Mesenchymal stem cell (in vitro differentiated cells and primary cell): ENCODE data around the gene ADPRH.

Experiments used
- DNase-seq: peaks from one replicate; pipeline ENCODE4 v3.0.0-alpha.2; 2013
- H2AFZ ChIP-seq: one replicate; pipeline ENCODE4 v1.6.1; 2013; ENCODE audit warnings: low read depth, mild to moderate bottlenecking, control low read depth, inconsistent platforms, low read length, moderate library complexity
- H2AK5ac ChIP-seq: 2 replicates; pipeline ENCODE4 v1.6.1; 2013; ENCODE audit warnings: low read length, moderate library complexity, mild to moderate bottlenecking, inconsistent platforms; ENCODE audit not compliant: severe bottlenecking
- H2BK120ac ChIP-seq: one replicate; pipeline ENCODE4 v1.6.1; 2013; ENCODE audit warnings: low read depth, mild to moderate bottlenecking, inconsistent platforms, low read length, moderate library complexity
- H2BK12ac ChIP-seq, 2 experiments: one replicate each; pipeline ENCODE4 v1.6.1; 2013; ENCODE audit warnings: inconsistent platforms in 2 of 2, low read length in 2 of 2, mild to moderate bottlenecking in 2 of 2, moderate library complexity in 2 of 2, control low read depth in 1 of 2
- H2BK15ac ChIP-seq: one replicate; pipeline ENCODE4 v1.6.1; 2013; ENCODE audit warnings: mild to moderate bottlenecking, low read depth, inconsistent platforms; ENCODE audit not compliant: poor library complexity, severe bottlenecking
- H2BK5ac ChIP-seq: 2 replicates; pipeline ENCODE4 v1.6.1; 2013; ENCODE audit warnings: low read depth, mild to moderate bottlenecking, low read length, control low read depth, inconsistent platforms; ENCODE audit not compliant: poor library complexity, severe bottlenecking
- H3K14ac ChIP-seq, 2 experiments: one replicate each; pipeline ENCODE4 v1.6.1; 2013; ENCODE audit warnings: inconsistent platforms in 2 of 2, low read length in 2 of 2, control low read depth in 1 of 2, mild to moderate bottlenecking in 1 of 2, moderate library complexity in 1 of 2
- H3K18ac ChIP-seq, 2 experiments: one replicate each; pipeline ENCODE4 v1.6.1; 2013; ENCODE audit warnings: inconsistent platforms in 2 of 2, low read length in 2 of 2, control low read depth in 1 of 2, low read depth in 1 of 2, mild to moderate bottlenecking in 1 of 2
- H3K23ac ChIP-seq, 2 experiments: one replicate each; pipeline ENCODE4 v1.6.1; 2013; ENCODE audit warnings: inconsistent platforms in 2 of 2, low read length in 2 of 2, mild to moderate bottlenecking in 2 of 2, moderate library complexity in 2 of 2, control low read depth in 1 of 2
- H3K27ac ChIP-seq: 2 replicates; pipeline ENCODE4 v1.5.1; 2013; ENCODE audit warnings: mild to moderate bottlenecking, moderate library complexity, low read length, control low read depth, inconsistent platforms; ENCODE audit not compliant: poor library complexity, severe bottlenecking
- H3K27me3 ChIP-seq, 2 experiments: 2 replicates each; pipeline versions ENCODE4 v1.6.1 to v1.7.0; 2013; ENCODE audit warnings: low read length in 2 of 2, mild to moderate bottlenecking in 2 of 2, moderate library complexity in 2 of 2, control low read depth in 1 of 2, inconsistent platforms in 1 of 2; ENCODE audit not compliant: control insufficient read depth in 1 of 2, insufficient read depth in 1 of 2
- H3K36me3 ChIP-seq, 2 experiments: 2 replicates each; pipeline versions ENCODE4 v1.6.1 to v1.7.0; 2013; ENCODE audit warnings: low read length in 2 of 2, control low read depth in 1 of 2, inconsistent platforms in 1 of 2, low read depth in 1 of 2, mild to moderate bottlenecking in 1 of 2; ENCODE audit not compliant: insufficient read depth in 2 of 2, control insufficient read depth in 1 of 2
- H3K4ac ChIP-seq, 2 experiments: one replicate each; pipeline ENCODE4 v1.6.1; 2013; ENCODE audit warnings: inconsistent platforms in 2 of 2, low read length in 2 of 2, mild to moderate bottlenecking in 2 of 2, moderate library complexity in 2 of 2, control low read depth in 1 of 2, low read depth in 1 of 2
- H3K4me1 ChIP-seq: 2 replicates; pipeline ENCODE4 v1.6.1; 2013; ENCODE audit warnings: low read depth, low read length, control low read depth; ENCODE audit not compliant: control insufficient read depth, insufficient read depth
- H3K4me2 ChIP-seq: 2 replicates; pipeline ENCODE4 v1.6.1; 2013; ENCODE audit warnings: low read length, mild to moderate bottlenecking, inconsistent platforms; ENCODE audit not compliant: poor library complexity, severe bottlenecking
- H3K4me3 ChIP-seq, 2 experiments: 2 replicates each; pipeline versions ENCODE4 v1.5.1 to v1.7.0; 2013; ENCODE audit warnings: low read length in 2 of 2, mild to moderate bottlenecking in 2 of 2, control low read depth in 1 of 2, low read depth in 1 of 2; ENCODE audit not compliant: insufficient read depth in 1 of 2
- H3K79me1 ChIP-seq: replicated peaks from 2 replicates; pipeline ENCODE4 v1.6.1; 2013; ENCODE audit warnings: mild to moderate bottlenecking, control low read depth, low read length, inconsistent platforms; ENCODE audit not compliant: poor library complexity, severe bottlenecking
- H3K9ac ChIP-seq: 2 replicates; pipeline ENCODE4 v1.7.0; 2013; ENCODE audit warnings: mild to moderate bottlenecking, low read length, moderate library complexity
- H3K9me3 ChIP-seq: 2 replicates; pipeline ENCODE4 v1.7.0; 2013; ENCODE audit warnings: mild to moderate bottlenecking, low read length; ENCODE audit not compliant: control insufficient read depth
- H4K8ac ChIP-seq: one replicate; pipeline ENCODE4 v1.6.1; 2013; ENCODE audit warnings: inconsistent platforms, mild to moderate bottlenecking, low read length, moderate library complexity
- H4K91ac ChIP-seq: one replicate; pipeline ENCODE4 v1.6.1; 2013; ENCODE audit warnings: mild to moderate bottlenecking, low read length, inconsistent platforms
- WGBS: methylation state at CpG from one replicate; pipeline ENCODE4 v1.1.7; 2013; ENCODE audit warnings: mixed read lengths; 5-methylcytosine and 5-hydroxymethylcytosine counted together

Gene ADPRH

DNA sequence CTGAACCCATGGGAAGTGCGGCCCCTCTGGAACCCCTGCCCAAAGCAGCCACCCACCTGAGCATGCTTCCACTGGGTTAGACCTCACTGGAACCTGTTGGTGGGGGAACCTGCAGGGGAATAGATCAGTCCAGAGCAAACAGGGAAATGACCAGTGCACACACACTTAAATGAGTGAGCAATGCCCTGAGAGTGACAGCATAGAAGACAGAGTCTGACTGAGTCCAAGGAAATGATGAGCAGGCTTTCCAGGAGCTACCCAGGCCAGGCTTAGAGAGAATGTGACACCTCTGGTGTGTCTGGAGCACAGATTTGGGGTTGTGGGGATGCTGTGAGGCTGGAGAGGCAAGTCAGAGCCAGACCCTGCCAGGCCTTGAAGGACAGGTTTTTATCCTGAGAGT, 46.9 kb downstream of the ADPRH start:
- Histone ChIP-seq H3K27ac (no peak overlapping the region), H2AFZ (no peak overlapping the region), H3K4me3 (no peak overlapping the region), H3K4ac (no peak overlapping the region), H2BK15ac (no peak overlapping the region), H3K23ac (no peak overlapping the region), H2BK120ac (no peak overlapping the region), H3K27me3 (no peaks in the 10 kb centered on the region), H3K18ac (no peak overlapping the region), H3K4me1 (peaks cover 12% of the 10 kb centered on the region), H2AK5ac (no peak overlapping the region), H3K9ac (no peak overlapping the region), H3K14ac (no peak overlapping the region), H4K8ac (no peak overlapping the region), H3K9me3 (no peaks in the 10 kb centered on the region), H3K4me2 (no peak overlapping the region), H2BK12ac (no peak overlapping the region), H4K91ac (no peak overlapping the region), H3K36me3 (no peaks in the 10 kb centered on the region), H3K79me1 (no peaks in the 10 kb centered on the region), H2BK5ac (no peak overlapping the region)
- no peak for DNase-seq
- 83% methylated on average over 1 of the region's 1 CpG for WGBS

DNA sequence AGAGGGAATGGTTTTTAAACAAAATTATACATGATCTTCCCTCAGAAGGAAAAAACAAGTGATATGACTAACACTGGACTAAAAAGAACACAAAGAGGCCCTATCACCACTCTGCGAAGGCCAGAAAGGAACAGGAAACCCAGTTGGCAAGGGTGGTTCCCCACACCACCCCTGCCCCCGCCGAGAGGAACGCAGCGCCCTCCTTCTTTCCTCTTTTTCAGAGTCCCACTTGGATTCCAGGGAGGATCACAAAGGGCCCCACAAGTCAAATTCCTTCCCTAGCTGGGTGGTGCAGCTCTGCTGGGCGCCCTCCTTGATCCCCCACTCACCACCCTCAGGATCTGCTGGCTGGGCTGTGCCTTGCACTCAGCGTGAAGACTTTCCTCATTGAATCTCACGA, 48.2 kb downstream of the ADPRH start:
- no peak overlapping the region for H3K18ac ChIP-seq
- 77% methylated on average over 8 of the region's 8 CpGs for WGBS

DNA sequence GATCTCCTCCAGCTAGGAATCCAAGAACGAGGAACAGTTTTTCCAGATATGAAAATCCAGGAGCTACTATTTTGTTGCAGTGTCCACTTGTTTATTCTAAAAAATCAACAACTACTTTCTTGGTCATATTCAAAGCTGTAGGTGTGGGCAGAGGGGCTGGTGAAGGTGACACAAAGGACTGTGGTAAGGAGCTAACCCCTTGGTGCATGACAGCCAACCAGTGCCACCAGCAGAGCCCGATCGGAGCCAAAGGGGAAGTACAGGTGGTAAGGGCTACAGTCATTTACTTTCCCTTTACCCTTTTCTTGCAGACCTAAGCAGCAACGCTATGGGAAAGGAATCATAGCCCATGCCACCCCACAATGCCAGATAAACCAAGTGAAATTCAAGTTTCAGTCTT, 49.1 kb downstream of the ADPRH start:
- Histone ChIP-seq H2BK5ac (no peak overlapping the region), H2BK12ac (no peak overlapping the region), H3K36me3 (no peaks in the 10 kb centered on the region), H3K79me1 (no peaks in the 10 kb centered on the region), H2BK15ac (no peak overlapping the region), H3K18ac (no peak overlapping the region), H3K27ac (no peak overlapping the region), H3K4me3 (no peak overlapping the region), H3K4ac (no peak overlapping the region), H4K8ac (no peak overlapping the region), H3K27me3 (no peaks in the 10 kb centered on the region), H3K23ac (no peak overlapping the region), H4K91ac (no peak overlapping the region), H3K14ac (no peak overlapping the region), H3K4me1 (peaks cover 12% of the 10 kb centered on the region), H2AFZ (no peak overlapping the region), H3K9ac (no peak overlapping the region), H3K4me2 (no peak overlapping the region), H2AK5ac (no peak overlapping the region), H3K9me3 (no peaks in the 10 kb centered on the region), H2BK120ac (no peak overlapping the region)
- 81% methylated on average over 3 of the region's 4 CpGs for WGBS
- DNase-seq, result no peak

More for the DNA sequence above, 48.2 kb downstream of the ADPRH start:
- no peak overlapping the region for H2BK12ac ChIP-seq
- no peak overlapping the region for H2BK120ac ChIP-seq
- no peak overlapping the region for H2BK15ac ChIP-seq
- no peak overlapping the region for H3K14ac ChIP-seq
- no peak overlapping the region for H2BK5ac ChIP-seq
- peaks cover 12% of the 10 kb centered on the region for H3K4me1 ChIP-seq
- H2AFZ ChIP-seq, result no peak overlapping the region
- no peak overlapping the region for H3K9ac ChIP-seq
- H3K79me1 ChIP-seq, result no peaks in the 10 kb centered on the region
- H3K4me2 ChIP-seq, result no peak overlapping the region
- no peak overlapping the region for H3K4ac ChIP-seq
- no peak overlapping the region for H2AK5ac ChIP-seq
- H3K36me3 ChIP-seq, result no peaks in the 10 kb centered on the region
- H3K27ac ChIP-seq, result no peak overlapping the region
- no peak overlapping the region for H4K91ac ChIP-seq
- H3K27me3 ChIP-seq, result no peaks in the 10 kb centered on the region
- no peak overlapping the region for H3K4me3 ChIP-seq
- H4K8ac ChIP-seq, result peak overlapping the region; percentile 27
- DNase-seq, result no peak
- H3K23ac ChIP-seq, result no peak overlapping the region
- no peaks in the 10 kb centered on the region for H3K9me3 ChIP-seq

DNA sequence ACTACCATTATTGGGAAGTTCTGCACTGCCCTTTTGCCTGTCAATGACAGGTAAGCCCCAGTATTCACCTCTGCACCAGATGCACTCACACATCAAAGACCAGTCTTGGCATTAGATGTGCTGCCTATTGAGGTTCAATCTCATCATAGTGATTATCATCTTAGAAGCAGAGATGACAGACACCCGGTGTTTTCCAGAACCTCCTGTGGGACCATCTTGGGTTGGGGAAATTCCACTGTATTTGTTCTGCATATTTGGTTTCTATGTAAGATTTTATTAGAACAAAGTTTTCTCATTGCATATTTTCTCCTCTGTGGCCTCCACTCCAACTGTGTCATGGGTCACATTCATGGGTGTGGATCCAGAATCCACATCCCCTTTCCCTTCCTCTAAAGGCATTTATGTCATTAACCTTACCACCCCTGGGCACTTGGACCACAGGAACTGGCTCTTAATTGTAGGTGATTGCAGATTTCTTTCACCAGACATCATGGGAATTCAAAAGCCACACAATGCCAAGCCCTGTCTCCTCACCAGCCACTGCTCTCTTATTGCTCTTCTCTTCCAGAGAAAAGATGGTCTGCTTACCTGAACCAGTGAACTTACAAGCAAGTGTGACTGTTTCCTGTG, 49.6 kb downstream of the ADPRH start:
- Histone ChIP-seq H3K9me3 (no peaks in the 10 kb centered on the region), H3K27ac (no peak overlapping the region), H2BK12ac (no peak overlapping the region), H3K36me3 (no peaks in the 10 kb centered on the region), H3K4ac (no peak overlapping the region), H3K23ac (no peak overlapping the region), H3K4me2 (no peak overlapping the region), H3K9ac (no peak overlapping the region), H4K91ac (no peak overlapping the region), H2AFZ (no peak overlapping the region), H3K4me3 (no peak overlapping the region), H3K27me3 (no peaks in the 10 kb centered on the region), H2BK120ac (no peak overlapping the region), H3K79me1 (no peaks in the 10 kb centered on the region), H2AK5ac (no peak overlapping the region), H3K4me1 (peaks cover 12% of the 10 kb centered on the region), H2BK15ac (no peak overlapping the region), H4K8ac (no peak overlapping the region), H3K14ac (no peak overlapping the region), H3K18ac (no peak overlapping the region), H2BK5ac (no peak overlapping the region)
- WGBS, result 100% methylated on average over 1 of the region's 1 CpG
- DNase-seq, result no peak
